DLD1 (cell line): Measurements from ENCODE around the gene PMF1.

ENCODE experiments used
- in situ Hi-C: cut with HindIII; loops from 2 replicates; pipeline ENCODE4 v1.10.0; 2017; ENCODE audit warnings: low sequenced_read_pairs

The PMF1 gene

GRCh38 chr1:156232201-156232894 lies 19.5 kb downstream of the PMF1 start:
- in situ Hi-C loops = no loop called here

DNA sequence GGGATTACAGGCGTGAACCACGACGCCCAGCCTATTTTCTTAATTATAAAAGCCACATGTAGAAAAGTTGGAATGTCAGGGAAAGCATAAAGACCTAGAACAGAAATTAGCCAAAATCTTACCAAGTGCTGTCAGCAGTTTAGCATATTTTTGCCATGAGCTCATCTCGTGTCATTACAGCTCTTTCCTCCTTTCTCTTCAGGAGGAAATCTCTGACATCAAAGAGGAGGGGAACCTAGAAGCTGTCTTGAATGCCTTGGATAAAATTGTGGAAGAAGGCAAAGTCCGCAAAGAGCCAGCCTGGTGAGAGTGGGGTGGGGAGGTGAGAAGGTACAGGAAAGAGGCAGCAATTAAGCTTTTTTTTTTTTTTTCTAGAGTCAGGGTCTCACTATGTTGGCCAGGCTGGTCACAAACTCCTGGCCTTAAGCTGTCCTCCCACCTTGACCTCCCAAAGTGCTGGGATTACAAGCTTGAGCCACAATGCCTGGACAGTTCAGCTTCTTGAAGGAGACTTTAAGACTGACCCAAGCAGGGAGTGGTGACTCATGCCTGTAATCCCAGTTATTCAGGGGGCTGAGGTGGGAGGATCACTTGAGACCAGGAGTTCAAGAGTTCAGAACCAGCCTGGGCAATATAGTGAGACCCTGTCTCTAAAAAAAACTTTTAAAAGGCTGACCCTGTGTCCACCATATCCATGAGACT lies 20.8 kb downstream of the PMF1 start:
- in situ Hi-C loops = no loop called here

DNA sequence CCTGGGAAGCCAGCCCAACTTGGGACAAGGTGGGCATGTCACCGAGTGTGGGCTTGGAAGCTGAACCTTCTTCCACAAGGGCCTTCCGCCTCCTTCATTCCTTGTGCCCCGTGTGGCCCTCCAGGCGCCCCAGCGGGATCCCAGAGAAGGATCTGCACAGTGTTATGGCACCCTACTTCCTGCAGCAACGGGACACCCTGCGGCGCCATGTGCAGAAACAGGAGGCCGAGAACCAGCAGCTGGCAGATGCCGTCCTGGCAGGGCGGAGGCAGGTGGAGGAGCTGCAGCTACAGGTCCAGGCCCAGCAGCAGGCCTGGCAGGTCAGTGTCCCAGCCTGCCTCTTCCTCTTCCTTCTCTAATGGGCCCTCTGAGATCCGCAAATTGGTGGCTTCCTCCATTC lies 23.4 kb downstream of the PMF1 start:
- in situ Hi-C loops = no loop called here

- in situ Hi-C loops = no loop called here
Observed at GRCh38 chr1:156238248-156238647, 25.4 kb downstream of the PMF1 start.

GRCh38 chr1:156241311-156241811 lies 28.6 kb downstream of the PMF1 start:
- in situ Hi-C loops = no loop called here

DNA sequence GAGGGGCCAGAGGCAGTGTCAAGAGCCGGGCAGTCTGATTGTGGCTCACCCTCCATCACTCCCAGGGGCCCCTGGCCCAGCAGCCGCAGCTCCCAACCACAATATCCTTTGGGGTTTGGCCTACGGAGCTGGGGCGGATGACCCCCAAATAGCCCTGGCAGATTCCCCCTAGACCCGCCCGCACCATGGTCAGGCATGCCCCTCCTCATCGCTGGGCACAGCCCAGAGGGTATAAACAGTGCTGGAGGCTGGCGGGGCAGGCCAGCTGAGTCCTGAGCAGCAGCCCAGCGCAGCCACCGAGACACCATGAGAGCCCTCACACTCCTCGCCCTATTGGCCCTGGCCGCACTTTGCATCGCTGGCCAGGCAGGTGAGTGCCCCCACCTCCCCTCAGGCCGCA lies 29.1 kb downstream of the PMF1 start, which contains the start of gene BGLAP:
BGLAP (plus strand) TSS at position 259 of the 400 bp plus-strand sequence; CDS start at position 307, 48 bp downstream.
- in situ Hi-C loops = no loop called here

DNA sequence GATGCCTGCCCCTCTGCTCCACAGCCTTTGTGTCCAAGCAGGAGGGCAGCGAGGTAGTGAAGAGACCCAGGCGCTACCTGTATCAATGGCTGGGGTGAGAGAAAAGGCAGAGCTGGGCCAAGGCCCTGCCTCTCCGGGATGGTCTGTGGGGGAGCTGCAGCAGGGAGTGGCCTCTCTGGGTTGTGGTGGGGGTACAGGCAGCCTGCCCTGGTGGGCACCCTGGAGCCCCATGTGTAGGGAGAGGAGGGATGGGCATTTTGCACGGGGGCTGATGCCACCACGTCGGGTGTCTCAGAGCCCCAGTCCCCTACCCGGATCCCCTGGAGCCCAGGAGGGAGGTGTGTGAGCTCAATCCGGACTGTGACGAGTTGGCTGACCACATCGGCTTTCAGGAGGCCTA lies 29.9 kb downstream of the PMF1 start:
- in situ Hi-C loops = no loop called here

- in situ Hi-C loops = no loop called here
Observed at GRCh38 chr1:156244126-156244525, 31.3 kb downstream of the PMF1 start.

DNA sequence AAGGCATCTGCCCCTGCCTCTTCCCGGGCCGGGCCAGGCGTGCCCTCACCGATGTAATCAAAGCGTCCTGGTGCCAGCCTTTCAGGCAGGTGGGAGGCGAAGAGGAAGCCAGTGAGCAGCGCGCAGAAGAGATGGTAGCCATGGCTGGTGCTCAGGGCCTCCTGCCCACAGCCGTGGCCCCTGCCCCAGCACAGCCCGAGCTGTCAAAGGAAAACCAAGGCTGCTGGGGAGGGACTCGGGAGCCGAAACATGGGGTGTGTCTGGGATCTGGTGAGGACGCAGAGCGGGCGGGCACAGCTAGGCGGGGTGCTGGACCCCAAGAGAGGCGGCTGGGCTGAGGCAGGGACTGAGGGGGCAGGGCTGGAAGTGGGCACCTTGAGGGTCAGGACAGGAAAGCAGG lies 31.9 kb downstream of the PMF1 start:
- in situ Hi-C loops = no loop called here

DNA sequence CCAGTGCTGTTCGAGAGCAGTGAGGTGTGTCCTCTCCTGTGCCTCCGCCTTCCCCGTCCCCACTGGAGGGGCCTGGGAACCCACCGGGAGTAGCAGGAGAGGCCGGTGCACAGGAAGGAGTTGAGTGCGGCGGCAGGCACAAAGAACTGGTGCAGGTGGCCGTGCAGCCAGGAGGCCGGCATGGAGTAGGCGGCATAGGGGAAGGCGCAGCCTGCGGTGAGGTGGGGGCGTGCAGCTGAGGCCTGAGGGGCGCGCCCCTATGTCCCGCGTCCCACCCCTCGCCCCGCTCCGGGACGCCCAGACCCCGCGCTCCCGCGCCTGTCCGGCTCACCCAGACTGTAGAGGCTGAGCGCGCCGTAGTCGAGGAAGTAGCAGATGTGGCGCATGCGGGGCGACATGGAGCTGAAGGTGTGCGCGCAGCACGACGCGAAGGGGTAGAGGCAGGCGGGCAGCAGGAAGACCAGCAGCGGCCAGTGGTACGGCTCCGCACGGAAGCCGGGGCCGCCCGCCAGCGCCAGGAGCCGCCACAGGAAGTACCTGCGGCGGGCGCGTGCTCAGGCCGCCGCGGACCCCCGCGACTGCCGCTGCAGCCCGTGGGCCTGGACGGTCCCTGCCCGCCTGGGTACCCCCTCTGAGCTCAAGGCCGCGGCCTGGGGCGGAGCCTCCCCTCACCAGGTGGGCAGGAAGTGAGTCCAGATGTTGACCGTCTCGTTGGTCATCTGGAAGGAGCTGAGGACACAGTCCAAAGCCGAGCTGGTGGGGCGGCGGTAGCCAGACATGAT lies 32.8 kb downstream of the PMF1 start:
- in situ Hi-C loops = no loop called here

DNA sequence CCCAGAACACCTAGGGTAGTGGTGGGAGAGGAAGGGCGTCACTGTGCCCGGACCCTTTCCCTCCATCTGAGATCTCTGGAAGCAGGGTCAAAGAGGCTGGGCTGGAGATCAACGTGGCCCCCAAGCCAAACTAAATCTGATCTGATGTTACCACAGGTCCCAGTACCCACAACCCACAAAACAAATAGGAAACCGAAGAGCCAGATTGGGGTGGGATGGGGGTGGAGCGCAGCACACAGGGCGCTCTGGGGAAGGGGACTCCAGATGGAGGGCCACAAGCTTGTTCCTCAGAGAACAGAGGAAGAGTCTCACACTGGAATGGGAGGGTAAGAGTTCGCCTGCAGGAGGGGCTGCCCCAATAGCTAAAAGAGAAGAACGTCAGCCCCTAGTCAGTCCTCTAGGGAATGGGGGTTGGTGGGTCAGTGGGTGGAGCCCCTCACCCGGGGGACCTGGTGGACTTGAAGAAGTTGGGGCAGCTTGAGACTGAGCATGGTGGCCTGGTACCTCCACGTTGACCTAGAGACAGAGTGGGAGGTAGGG lies 33.5 kb downstream of the PMF1 start:
- in situ Hi-C loops = no loop called here

DNA sequence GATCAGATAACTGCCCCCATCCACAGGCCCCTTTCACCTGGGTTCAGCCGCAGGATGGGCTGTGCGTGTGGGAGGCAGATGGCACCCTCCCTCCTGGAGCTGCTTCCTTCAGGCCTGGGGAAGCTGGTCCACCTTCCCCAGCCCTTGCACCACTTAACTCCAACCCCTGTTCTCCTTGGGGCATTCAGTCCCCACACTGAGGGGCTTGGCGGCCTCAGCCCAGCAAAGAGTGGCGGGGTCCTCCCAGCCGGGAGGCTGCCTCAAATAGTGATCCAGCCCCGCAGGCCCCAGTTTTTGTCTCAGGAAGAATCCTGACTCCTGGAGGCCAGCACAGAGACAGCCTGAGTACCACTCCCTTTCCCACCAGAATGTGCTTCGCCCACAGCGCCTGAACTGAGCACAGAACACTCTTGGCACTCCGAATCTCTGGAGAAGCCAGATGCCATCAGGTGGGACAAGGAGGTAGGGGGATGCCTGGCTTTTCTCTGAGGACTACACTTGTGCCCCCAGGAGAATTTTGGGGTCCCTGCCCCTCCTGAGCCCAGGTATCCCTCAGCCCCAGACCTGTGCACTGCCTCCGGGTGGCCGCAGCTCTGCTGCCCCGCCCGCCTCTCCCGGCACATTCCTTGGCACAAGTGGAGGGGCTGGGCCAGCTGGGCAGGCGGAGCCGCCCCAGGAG lies 34.1 kb downstream of the PMF1 start:
- in situ Hi-C loops = no loop called here

DNA sequence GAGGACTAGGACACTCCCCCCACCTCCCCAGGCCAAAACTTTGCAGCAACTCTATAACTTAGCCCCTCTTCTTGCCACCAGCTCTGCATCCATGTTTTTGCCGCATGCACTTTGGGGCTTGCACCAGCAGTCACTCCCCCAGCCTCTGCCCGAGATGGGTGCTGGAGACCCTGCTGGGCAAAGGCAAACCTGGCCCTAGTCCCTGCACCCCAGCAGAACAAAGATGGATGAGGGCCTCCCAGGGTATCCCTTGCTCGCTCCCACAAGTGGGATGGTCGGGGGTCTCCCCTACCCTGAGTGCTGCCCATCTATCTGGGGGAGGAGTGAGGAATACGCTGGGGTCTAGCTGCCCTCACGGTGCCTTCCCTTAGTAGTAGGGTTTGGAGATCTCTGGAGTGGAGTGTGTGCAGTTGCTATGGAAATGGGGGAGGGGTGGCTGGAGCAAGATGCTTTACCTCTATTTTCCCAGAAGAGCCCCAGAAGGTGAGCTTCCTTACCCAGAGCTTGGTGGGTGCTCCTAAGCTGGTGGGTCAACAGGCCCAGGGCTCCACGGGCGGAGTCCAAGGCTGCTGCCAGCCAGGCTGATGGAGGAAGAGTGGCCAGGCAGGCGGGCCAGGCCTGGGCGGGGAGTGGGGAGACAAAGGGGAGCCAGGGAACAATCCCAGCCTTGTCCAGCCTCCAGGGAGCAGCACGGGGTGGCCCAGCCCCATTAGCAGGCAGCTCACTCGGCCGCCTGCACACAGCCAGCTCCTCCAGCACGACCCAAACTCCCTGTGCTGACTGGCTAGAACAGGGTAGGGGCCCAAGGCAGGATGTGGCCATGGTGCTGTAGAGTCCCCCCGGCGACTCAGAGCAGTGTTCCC lies 34.9 kb downstream of the PMF1 start, which contains the start of gene PAQR6:
PAQR6 (minus strand) TSS at position 597 of the 863 bp plus-strand sequence. CDS start 1,325 bp downstream, outside the sequence.
- in situ Hi-C loops = no loop called here

DNA sequence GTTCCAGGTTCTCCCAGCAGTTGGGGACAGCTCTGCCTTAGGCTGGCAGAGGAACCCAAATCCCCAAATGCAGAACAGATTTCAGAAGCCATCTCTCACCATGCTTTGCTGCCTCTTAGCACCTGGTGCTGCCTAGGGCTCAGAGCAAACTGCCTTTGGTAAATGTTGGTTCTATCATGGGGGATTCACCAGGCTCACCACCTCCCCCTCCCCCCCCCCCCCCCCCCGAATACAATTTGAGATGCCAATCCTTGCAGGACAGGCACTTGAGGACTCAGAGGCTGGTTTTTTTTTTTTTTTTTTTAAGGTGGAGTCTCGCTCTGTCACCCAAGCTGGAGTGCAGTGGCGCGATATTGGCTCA lies 35.5 kb downstream of the PMF1 start:
- in situ Hi-C loops = no loop called here

DNA sequence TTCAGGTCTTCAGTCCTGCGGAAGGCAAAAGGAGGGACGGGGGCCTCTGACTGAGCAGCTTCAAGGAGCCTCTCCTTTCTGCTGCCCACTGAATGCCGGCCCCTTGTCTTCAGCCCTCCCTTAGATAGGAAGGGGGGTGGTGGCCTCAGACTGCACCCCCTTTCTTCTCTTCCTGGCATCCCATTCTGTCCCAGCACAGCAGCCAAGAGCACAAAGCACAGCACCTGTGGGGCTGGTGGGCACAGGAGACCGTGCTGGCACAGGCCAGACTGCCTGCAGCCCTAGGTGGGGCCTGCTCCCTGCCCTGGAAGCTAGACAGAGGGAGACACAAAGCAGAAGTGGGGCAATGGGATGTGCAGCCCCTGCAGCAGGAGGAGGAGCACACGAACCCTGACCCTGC lies 36.8 kb downstream of the PMF1 start:
- in situ Hi-C loops = no loop called here

DNA sequence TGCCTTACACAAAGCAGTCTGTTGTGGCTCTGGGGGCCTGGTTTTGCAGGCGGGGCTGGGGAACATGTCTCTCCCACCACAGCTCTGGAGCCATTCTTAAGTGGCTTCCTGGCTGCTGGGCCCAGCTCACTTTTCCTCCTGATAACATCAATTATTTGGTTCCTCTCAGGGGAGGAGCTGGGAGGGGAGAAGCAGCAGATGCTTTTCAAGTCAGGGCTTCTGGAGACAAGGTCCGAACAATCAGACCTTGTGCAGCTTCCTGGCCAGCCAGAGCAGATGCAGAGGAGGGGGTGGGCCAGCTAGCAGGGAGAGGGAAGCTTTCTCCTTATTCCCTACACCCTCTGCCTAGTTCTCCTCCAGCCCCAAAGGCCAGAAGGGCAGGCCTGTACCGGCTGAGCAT lies 38.7 kb downstream of the PMF1 start:
- in situ Hi-C loops = no loop called here

GRCh38 chr1:156253634-156254033 lies 40.8 kb downstream of the PMF1 start:
- in situ Hi-C loops = no loop called here

GRCh38 chr1:156257711-156258110 lies 44.9 kb downstream of the PMF1 start:
- in situ Hi-C loops = no loop called here

DNA sequence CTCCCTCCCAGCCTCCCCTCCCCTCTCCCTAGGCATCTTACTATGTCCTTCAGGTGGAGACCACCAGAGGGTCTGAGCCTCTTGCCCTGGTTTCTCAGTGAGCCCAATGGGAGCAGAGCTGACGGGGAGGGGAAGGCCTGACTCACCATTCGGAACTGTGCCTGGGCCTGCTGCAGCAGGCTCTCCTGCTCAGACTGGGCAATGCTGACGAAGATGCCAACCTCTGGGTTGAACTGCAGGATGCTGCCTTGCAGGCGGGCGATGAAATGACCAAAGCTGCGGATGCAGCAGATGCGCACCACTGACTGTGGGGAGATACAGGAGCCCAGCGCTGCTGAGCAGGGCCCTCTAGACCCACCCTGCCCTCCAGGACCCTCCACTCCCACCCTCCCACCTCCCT lies 46.1 kb downstream of the PMF1 start:
- in situ Hi-C loops = no loop called here

DNA sequence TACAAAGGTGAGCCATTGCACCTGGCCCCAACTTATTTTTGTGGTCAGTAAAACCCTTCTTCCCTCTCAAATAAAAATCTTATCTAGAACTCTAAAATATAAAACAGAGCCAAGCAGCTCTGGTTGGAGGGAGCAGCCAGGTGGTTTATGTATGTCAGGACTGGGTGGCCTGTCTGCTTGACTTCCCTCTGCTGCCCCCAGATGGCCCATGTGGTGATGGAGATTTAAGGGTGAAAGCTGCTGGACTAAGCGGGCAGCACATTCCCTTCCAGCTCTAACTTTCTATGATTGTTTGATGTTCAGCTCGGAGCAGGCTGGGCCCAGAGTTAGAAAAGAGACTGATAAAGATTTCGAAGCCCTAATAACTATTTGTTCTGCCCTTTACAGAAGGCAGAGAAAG lies 47.0 kb downstream of the PMF1 start:
- in situ Hi-C loops = no loop called here
